ENCODE results near the gene ACSM2A.

ACSM2A gene

GRCh38 chr16:20504418-20504817 is 53.1 kb downstream of the ACSM2A start:
- no peak overlapping the region for H3K4me3 ChIP-seq (ENCODE audit: low read length)
- no peaks in the 10 kb centered on the region for H4K20me1 ChIP-seq (ENCODE audit: insufficient read depth, low read length)
- no peaks in the 10 kb centered on the region for H3K79me2 ChIP-seq (ENCODE audit: low read length)
- H3K27me3 ChIP-seq (ENCODE audit: low read depth, low read length): no peaks in the 10 kb centered on the region
- H3K4me2 ChIP-seq (ENCODE audit: low read length): no peak overlapping the region
- no peak overlapping the region for H3K9ac ChIP-seq (ENCODE audit: low read length)
- peaks cover 5% of the 10 kb centered on the region; the same call in 1 of the 2 replicates for H3K9me3 ChIP-seq (ENCODE audit: insufficient read depth, low read length)
- H3K4me1 ChIP-seq (ENCODE audit: low read length): no peaks in the 10 kb centered on the region
- TF ChIP-seq EZH2phosphoT487 (IDR thresholded peaks at IDR 0.05; ENCODE audit: low read depth) (no peak), CTCF (IDR thresholded peaks at IDR 0.05; ENCODE audit: low read depth, low read length) (no peak)
- H3K27ac ChIP-seq (ENCODE audit: low read length): no peak overlapping the region
- no peaks in the 10 kb centered on the region for H3K36me3 ChIP-seq (replicated peaks; ENCODE audit: low read depth, low read length)
- no peak overlapping the region for H2AFZ ChIP-seq (ENCODE audit: low read depth, low read length)

- Histone ChIP-seq H3K9me3 (ENCODE audit: insufficient read depth, low read length) (peaks cover 5% of the 10 kb centered on the region; the same call in 1 of the 2 replicates), H3K36me3 (replicated peaks; ENCODE audit: low read depth, low read length) (no peaks in the 10 kb centered on the region), H3K4me3 (ENCODE audit: low read length) (no peak overlapping the region), H4K20me1 (ENCODE audit: insufficient read depth, low read length) (no peaks in the 10 kb centered on the region), H3K4me1 (ENCODE audit: low read length) (no peaks in the 10 kb centered on the region), H3K4me2 (ENCODE audit: low read length) (no peak overlapping the region), H2AFZ (ENCODE audit: low read depth, low read length) (no peak overlapping the region), H3K27me3 (ENCODE audit: low read depth, low read length) (no peaks in the 10 kb centered on the region; the same call in 1 of the 2 replicates), H3K27ac (ENCODE audit: low read length) (no peak overlapping the region), H3K9ac (ENCODE audit: low read length) (no peak overlapping the region), H3K79me2 (ENCODE audit: low read length) (no peaks in the 10 kb centered on the region)
- TF ChIP-seq EZH2phosphoT487 (IDR thresholded peaks at IDR 0.05; ENCODE audit: low read depth) (no peak), CTCF (IDR thresholded peaks at IDR 0.05; ENCODE audit: low read depth, low read length) (no peak)
Measured at GRCh38 chr16:20507280-20507679, 56.0 kb downstream of the ACSM2A start.

- TF ChIP-seq CTCF (IDR thresholded peaks at IDR 0.05; ENCODE audit: low read depth, low read length): no peak
- TF ChIP-seq EZH2phosphoT487 (IDR thresholded peaks at IDR 0.05; ENCODE audit: low read depth): no peak
- peaks cover 16% of the 10 kb centered on the region for H3K27me3 ChIP-seq (ENCODE audit: low read depth, low read length)
- H3K36me3 ChIP-seq (replicated peaks; ENCODE audit: low read depth, low read length): no peaks in the 10 kb centered on the region
- no peaks in the 10 kb centered on the region for H3K79me2 ChIP-seq (ENCODE audit: low read length)
- H3K4me1 ChIP-seq (ENCODE audit: low read length): no peaks in the 10 kb centered on the region
- no peak overlapping the region for H2AFZ ChIP-seq (ENCODE audit: low read depth, low read length)
- peaks cover 5% of the 10 kb centered on the region; the same call in 1 of the 2 replicates for H3K9me3 ChIP-seq (ENCODE audit: insufficient read depth, low read length)
- no peaks in the 10 kb centered on the region for H4K20me1 ChIP-seq (ENCODE audit: insufficient read depth, low read length)
- H3K4me2 ChIP-seq (ENCODE audit: low read length): no peak overlapping the region
- H3K27ac ChIP-seq (ENCODE audit: low read length): no peak overlapping the region
- no peak overlapping the region for H3K9ac ChIP-seq (ENCODE audit: low read length)
- H3K4me3 ChIP-seq (ENCODE audit: low read length): no peak overlapping the region
Measured at GRCh38 chr16:20510323-20510722, 59.0 kb downstream of the ACSM2A start.

GRCh38 chr16:20515688-20516090 is 64.4 kb downstream of the ACSM2A start:
- H4K20me1 ChIP-seq (ENCODE audit: insufficient read depth, low read length): no peaks in the 10 kb centered on the region
- no peak overlapping the region for H3K27ac ChIP-seq (ENCODE audit: low read length)
- H3K79me2 ChIP-seq (ENCODE audit: low read length): no peaks in the 10 kb centered on the region
- H3K9ac ChIP-seq (ENCODE audit: low read length): no peak overlapping the region
- TF ChIP-seq EZH2phosphoT487 (IDR thresholded peaks at IDR 0.05; ENCODE audit: low read depth) (no peak), CTCF (IDR thresholded peaks at IDR 0.05; ENCODE audit: low read depth, low read length) (no peak)
- H3K9me3 ChIP-seq (ENCODE audit: insufficient read depth, low read length): no peaks in the 10 kb centered on the region
- no peak overlapping the region for H3K4me2 ChIP-seq (ENCODE audit: low read length)
- peaks cover 25% of the 10 kb centered on the region for H3K27me3 ChIP-seq (ENCODE audit: low read depth, low read length)
- H2AFZ ChIP-seq (ENCODE audit: low read depth, low read length): no peak overlapping the region
- H3K4me3 ChIP-seq (ENCODE audit: low read length): no peak overlapping the region
- H3K4me1 ChIP-seq (ENCODE audit: low read length): no peaks in the 10 kb centered on the region
- H3K36me3 ChIP-seq (replicated peaks; ENCODE audit: low read depth, low read length): no peaks in the 10 kb centered on the region
